ENCODE measurements around the gene LMO4.

LMO4 gene

DNA sequence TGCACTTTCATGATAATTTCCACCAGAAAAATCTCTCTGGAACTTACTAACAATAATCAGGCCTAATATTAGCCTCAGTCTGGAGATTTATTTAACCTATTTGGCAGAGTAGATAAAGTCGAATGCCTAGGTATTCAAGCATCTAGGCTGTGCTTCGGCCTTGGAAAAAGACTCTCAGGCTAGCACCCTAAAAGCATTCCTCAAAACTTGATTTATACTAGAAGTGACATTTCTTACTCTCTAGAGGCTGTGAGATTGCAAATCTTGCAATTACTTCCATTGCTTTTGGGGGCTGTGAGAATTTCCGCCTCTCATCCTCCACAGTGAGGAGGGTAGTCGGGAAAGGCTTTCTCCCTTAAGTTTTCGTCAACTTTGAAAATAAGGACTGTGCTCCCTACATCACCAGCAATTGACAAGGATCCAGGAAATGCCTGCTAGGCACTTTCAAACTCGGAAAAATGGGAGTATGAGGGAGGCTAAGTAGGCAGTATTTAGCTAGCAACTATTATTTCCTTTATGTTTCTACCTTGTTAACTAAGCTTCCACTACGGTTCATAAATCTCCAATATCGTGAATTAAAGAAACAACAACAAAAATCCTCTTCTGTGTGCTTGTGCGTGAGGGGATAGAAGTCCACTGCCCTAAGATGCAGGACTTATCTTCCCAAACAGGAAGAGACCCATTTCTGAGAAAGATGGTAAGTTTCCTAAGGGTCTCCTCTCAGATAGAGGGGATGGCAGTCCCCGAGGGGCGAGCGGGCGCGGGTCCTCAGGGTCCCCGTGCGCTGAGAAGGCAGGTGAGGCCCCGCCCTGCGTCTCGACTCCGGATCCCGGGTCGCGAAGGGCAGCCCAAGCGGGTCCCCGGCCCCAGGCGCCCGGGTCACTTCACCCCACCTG is 1.1 kb upstream of the LMO4 start:
- DNase-seq (ENCODE audit: low read depth in 2 of 2) = no peak

DNA sequence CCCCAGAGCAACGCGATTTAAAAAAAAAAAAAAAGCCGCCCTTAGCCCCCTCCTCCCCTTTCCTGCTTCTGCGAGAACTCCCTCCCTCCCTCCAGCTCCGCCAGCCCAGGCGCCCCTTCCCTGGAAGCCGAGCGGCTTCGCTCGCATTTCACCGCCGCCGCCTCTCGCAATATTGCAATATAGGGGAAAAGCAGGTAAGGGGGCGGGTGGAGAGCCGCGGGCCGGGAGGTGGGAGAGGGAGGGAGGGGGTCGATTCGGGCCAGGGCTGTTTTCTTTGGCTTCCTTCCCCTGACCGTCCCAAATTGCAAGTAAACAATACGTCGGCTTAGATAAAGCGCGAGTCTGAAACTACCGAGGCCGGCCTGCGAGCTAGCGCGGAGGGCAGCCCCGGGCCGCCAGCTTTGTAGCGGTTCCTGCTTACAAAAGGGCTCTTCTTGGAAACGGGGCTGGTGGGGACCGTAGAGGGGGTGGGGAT is 408 bp downstream of the LMO4 start:
- DNase-seq (ENCODE audit: low read depth in 2 of 2) = no peak

DNA sequence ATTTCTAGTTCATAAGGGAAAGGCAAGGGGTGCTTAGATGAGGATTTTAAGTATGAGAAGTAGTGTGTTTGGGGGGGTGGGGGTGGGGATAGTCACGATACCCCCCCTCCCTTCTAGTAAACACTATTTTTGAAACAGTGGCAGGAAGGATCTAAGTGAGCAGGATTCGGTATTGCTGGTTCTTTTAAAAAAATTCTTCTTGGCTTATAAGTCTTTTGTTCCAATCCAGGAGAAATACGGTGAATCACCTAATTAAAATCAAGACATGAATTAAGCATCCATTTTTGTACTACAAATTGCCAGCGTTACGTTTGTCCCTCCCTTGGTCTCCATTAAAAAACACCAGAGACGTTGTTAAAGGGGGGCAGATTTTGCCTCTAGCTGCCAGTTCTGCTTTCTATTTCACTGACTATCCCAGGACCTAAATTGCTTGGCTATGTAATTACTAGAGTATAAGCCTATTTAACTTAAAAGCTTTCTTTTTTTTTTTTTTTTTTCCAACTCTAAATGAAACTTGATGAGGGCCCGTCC is 911 bp downstream of the LMO4 start:
- no peak for DNase-seq (ENCODE audit: low read depth in 2 of 2)

DNA sequence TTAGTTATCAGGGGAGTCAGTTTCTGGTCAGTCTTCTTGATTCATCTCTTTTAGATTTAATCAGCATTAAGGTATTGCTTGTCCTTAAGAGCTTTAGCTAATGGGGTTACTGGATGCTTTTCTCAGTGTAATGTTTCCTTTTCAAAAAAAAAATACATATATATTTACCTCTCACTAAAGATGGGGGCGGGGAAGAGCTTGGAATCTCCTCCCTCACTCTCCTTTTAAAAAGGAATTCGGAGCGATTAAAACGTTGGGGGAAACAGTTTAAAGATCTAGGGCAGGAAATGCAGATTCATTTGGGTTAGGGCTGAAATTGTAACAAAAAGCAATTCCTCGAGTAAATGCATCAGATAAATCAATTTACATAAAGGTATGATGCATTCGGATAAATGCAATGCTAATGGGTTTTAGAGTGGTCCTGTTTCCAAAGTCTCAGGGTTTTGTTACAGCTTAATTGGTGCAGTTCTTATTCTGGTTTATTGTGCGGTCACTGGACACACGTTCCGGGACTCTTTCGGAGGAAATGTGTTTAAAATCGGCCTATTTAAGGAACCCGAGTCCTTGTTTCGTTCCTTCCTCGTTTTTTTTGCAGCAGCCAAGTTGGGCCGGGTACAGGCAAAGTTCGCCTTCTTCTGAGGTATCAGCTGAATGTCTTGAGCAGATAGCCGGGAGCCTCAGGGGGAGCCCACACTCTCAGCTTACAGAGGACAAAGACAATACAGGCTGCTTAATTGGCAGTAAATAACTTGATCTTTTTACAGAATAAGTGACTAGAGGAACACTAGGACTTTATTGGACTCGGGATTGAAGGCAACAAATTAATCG is 1.6 kb downstream of the LMO4 start:
- no peak for DNase-seq (ENCODE audit: low read depth in 2 of 2)

DNA sequence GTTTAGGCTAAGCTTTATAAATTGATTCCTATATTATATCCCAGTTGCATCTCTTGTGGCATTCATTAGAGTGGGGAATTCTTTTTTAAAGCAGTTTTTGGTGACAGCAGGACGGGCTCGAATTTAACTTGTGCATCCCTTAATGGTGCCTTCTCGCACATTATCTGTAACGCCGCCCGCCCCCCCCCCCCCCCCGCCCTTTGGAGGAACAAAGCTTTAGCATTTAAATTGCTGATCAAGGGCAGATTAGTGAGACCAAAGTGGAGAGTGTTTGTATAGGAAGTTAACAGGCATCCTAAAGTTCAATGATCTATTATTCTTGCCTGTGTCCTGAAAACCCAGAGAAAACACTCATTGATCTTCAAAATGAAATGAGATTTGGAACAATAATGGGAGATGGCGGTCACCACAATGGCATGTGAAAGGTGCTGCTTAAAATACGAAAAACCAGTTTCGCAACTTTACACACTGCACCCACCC is 2.2 kb downstream of the LMO4 start:
- no peak for DNase-seq (ENCODE audit: low read depth in 2 of 2)

DNA sequence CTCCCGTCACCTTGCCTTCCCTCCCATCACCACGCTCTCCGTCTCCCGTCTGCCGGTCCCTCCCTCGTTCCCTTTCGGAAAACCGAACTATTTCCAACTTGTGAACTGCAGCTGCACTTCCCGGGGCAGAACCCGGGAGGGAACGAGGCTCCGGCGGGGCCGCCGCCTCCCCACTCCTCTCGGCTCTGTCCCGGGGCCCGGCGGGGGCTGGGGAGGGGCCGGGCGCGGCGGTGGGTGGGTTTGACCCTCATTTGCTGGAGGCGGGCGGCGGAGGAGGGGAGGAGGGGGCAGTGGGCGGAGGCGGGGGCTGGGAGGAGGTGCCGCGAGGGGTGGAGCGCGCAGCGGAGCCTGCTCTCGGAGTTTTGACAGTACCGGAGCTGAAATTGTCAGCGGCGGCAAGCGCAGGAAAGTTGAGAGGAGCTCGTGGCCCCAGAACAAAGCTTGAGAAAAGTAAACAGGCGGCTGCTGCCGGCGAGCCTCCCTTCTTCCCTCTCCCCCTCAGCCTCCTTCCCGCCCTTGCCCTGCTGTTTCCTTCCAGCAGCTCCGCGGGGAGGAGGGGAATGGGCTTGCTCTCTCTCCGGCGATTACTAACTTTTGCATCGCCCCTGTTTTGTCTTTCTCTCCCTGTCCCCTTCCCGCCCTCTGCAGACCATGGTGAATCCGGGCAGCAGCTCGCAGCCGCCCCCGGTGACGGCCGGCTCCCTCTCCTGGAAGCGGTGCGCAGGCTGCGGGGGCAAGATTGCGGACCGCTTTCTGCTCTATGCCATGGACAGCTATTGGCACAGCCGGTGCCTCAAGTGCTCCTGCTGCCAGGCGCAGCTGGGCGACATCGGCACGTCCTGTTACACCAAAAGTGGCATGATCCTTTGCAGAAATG is 2.9 kb downstream of the LMO4 start:
- no peak for DNase-seq (ENCODE audit: low read depth in 2 of 2)

DNA sequence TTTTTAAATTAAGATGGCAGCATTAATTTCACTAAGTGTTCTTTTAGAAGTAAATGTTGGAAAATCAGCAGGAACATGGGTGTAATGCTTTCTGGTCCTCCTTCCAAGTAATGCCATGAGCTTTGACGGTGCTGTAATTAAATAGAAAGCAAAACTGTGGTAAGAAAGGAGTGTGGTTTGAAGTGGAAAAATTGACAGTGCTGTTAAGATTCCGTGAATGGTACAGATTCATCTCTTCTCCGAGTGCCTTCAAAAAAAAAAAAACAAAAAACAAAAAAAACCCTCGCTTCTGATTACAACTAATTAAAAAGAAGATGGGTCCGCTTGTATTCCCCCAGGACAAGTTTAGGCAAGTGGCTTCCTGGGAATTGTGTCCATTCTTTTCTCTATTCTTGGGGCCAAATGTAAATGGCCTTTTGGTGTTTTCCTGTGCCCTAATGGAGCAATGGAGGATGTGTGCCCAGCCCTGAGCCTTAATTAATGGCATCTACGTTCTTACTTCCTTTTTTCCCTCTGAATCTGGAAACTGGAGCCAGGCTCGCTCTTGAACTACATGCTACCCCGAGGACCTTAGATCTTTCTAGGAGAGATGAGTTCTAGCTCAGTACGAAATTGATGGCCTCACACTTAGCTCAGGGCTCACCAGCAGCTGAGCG is 5.1 kb downstream of the LMO4 start:
- no peak for DNase-seq (ENCODE audit: low read depth in 2 of 2)

DNA sequence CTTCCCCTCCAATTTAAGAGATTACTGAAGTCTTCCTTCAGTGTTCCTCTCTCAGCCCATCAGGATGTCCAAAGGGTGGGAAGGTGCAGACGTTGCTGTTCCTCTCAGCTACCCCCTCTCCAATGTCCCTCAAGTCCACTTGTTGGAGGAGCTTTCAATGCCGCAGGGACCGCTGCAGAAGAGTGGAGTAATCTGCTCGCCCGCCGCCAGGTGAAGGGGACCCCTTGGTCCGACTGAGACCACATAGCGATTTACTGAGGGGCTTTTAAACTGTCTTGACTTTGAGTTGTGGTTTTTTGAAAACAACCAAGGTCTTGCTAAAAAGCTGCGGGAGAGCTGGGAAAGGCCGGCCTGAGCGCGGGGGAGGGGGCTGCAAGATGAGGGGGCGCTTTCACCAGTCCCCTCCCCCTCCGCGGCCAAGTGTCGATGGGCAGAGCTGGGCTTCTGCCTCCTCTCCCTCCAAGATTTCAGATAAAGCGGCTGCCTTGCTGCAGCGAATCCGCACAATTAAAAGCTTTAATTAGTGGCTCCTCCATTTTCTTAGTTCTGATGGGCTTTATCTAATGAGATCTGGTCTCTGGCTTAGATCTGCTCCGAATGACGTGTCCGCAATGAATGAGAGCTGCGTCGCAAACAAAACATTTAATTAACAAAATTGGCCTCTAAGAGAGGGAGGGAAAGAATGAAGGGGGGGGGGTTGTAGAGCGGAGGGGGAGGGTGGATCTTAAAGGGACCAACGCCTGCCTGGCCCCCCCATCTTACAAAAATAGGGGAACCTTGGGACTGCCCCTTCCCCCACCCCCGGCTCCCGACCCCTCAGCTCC is 5.9 kb downstream of the LMO4 start:
- no peak for DNase-seq (ENCODE audit: low read depth in 2 of 2)

DNA sequence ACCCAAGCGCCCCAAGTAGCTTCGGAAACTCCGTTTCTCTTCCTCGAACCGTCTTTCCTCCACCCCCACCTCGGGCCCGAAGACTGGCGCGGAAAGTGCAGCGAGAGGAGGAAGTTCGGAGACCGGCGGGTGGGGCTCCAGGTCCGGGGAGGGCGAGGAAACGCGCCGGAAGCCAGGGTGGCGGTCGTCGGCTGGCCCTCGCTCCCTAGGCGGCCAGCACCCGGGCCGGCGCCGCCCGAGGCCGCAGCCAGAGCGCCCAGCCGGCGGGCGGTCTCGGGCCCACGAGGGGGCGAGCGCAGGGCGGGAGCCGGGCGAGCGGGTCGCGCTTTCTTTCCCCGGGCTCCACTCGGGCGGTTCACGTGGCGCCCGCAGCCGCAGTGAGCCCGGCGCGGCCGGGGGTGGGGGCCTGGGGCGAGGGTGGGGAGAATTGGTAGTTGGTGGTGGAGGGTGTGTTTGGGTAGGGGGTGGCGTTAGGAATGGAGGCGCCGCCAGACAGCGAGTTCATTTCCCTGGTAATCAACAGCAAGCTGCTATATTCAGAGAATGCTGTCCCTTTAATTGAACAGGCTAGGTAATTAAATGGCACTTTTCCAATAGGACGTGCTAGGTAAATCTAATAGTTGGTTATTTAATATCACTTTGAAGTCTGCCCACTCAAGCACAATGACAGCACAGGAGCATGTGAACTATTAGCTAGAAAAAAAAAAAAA is 6.7 kb downstream of the LMO4 start:
- DNase-seq (ENCODE audit: low read depth in 2 of 2) = no peak

DNA sequence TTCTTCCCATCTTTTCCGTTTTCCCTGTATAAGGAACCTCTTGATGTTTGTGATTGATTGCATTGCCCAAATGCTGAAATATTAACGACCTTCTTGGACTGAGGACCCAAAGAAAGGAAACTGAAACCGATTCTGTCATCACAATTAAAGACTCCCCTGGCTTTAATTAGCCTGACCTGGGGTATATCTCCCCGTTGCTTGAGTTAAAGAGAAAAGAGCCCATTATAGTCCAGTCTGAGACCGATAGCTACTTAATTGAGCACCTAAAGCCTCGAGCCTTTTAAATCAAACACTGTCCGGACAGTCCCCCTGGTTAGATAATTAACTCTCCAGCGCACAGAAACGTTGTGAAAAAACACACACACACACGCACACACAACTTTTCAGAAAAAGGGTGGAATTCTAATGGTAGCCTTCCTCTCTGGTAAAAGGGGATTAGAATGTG is 8.0 kb downstream of the LMO4 start:
- no peak for DNase-seq (ENCODE audit: low read depth in 2 of 2)

DNA sequence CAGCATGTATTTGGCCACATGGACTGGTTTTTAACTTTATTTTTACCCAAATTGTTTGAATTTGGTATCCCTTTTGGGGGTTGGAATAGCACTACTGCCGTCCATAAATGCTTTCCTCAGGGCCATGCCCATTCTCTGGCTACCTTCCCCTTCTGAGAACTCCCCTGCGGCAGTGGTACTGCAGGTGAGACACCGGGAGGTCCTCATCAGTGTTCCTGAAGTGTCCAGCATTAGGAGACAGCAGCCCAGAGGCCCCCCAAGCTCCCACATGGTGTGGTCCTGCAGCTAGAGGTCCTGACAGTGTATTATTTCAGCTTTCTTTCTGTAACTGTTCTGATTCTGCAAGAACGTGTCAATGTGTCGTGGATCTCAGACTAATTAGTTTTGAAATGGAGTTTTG is 8.9 kb downstream of the LMO4 start:
- DNase-seq (ENCODE audit: low read depth in 2 of 2) = no peak

DNA sequence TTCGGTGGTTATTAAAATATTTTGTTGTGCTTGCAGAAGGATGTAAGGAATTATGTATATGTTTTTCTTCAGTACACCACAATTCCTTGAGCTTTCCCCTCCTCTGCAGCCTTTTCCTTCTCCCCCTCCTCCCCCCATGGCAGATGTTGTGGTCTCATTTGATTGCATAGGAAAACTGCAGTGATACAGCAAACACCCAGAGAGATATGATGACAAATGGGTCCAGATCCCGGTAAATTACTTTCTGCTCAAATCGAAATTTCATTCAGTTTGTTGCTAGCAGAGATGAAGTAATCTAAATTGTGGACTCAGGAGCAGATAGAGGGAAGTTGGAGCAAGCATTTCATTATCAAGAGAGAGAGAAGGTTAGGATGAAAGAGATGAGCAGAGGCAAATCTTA is 9.9 kb downstream of the LMO4 start:
- no peak for DNase-seq (ENCODE audit: low read depth in 2 of 2)

DNA sequence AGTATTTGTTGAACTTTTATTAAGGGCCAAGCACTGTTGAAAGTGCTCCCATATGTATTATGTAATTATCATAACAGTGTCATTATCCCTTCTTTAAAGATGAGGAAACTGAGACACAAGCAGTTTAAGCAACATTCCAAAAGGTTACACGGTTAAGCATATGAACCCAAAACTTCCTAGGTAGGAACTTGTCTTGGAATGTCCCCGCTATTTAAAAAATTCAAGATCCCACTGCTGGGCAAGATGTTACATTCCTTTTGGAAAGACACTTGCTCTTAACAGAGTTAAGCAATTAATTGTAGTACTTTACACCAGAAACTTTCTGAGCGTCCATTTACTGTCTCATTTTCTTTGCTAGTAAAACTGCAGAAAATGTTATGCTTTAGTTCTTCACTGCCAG is 15.6 kb downstream of the LMO4 start:
- DNase-seq (ENCODE audit: low read depth in 2 of 2) = no peak

DNA sequence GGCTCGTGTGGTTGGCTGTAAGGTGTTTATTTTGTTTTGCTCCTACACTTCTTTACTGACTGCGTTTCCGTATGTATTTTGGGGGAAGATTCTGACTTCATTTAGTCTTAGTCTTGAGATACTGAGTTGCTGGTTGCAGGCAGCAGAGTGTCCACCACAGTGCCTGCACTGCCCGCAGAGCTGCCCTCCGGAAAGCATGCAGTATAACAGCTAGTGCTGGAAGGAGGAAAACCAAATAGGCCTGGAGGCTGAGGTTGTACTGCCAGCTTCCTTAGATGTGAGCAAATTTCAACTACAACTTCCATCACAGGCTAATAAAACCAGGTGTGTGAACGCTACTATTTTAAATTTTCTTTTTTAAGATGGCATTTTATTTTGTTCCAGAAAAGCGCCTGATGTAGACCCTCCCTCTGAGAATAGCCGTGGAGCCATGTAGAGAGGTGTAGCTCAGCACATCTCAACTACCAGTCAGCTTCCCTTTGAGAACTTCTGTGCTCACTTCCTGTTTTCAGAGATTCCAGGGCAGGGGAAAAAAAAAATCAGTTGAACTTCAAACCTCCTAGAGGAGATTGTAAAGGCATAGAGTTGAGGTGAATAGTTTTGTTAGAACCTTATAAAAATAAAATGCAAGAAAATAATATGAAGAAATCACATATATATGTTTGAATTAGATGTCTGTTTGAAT is 17.6 kb downstream of the LMO4 start:
- DNase-seq (ENCODE audit: low read depth in 2 of 2) = no peak

DNA sequence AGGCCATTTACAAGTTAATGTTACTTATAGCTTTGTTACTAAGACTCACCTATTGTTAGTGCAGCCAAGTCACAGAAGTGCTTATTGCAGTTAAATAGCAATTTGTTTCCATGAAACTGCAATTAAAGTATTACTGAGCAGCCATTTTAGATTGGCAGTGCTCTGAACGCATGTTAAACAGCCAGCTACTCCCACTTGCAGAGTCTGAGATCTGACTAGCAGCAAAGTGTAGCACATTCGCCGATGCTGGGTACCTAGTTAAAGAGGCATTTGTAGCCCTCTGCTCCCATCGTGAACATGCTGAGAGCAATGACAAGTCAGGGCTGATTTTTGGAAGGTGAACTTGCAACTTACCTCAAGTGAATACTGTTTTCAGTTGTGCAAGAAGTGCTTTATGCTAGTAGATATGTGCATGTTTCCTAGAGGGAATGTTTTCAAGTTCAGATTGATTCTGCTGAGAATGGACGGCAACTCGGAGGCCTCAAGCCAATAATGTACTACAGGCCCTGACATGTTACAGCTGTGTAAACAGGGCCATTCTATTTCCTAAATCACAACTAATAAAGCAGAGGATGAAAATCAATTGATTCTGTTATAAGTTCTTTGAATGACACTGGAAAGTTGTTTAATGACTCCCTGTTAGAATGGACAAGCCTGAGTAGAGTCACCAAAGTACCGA is 19.8 kb downstream of the LMO4 start:
- no peak for DNase-seq (ENCODE audit: low read depth in 2 of 2)

DNA sequence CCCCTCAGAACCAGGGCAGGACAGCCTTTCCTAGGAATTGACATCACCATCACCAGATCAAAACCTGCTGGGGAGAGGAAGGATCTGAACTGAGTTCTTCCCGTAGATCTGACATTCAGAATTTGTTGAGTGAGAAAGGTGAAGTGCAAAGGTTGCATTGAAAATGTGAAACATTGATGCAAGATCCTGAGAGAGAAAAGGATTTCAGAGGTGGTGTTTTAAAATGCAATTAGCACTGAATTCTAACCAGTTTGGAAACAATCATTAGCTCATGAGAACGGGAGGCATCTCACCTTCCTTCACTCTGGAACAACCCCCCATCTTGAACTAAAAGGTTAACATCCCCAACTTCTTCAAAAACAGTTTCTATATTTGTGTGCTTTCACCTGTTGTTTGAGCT is 20.4 kb downstream of the LMO4 start:
- no peak for DNase-seq (ENCODE audit: low read depth in 2 of 2)

DNA sequence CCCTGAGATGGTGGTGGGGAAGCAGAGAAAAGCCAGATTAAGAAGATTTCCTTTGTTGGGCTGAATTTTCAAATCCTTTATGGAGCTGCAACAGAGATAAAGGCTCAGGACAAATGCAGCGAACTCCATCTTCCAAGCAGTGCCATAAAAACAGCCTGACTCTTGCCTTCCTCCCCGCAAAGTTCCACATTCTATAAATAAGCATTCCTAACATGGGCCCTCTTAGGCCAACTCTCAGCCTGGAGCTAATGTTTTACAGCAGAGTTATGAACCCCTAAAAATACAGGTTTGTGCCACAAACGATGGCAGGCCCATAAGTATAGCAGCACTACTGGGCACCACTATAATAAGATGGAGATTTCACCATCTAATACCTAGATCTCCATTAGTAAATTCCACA is 27.2 kb downstream of the LMO4 start:
- no peak for DNase-seq (ENCODE audit: low read depth in 2 of 2)

DNA sequence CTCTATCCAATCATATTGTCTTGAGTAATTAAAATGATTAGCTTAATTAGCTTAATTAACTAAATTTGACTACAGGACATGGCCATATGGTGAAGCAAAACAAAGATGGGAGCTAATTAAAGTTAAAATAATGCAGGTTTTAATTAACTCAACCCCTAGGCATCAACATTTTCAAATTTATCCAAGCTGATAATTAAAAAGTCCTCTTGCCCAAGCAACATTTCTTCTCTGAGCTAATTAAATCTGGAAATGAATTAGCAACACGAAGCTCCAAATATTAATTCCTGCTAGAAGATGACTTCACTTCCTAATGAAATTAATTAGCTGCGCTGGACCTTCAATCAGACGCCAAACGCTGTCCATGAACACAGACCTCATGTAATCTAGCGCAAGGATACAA is 27.9 kb downstream of the LMO4 start:
- DNase-seq (ENCODE audit: low read depth in 2 of 2) = no peak
